K562 (cell line): ENCODE data around the gene SPTAN1. TPM values are rescaled to one million over a fixed set of nuclear protein-coding genes. Genes with fewer than 3 reads are reported as not detected.

ENCODE experiments used
- BACH1 ChIP-seq: fragments of 200-800 bp; sonication (Bioruptor generic); IDR thresholded peaks from 2 replicates; pipeline ENCODE4 v1.6.1; 2016; ENCODE audit warnings: missing genetic modification characterization, missing compliant biosample characterization
- CBX2 ChIP-seq: fragments of 200-600 bp; sonication (generic); IDR thresholded peaks from one replicate; pipeline ENCODE4 v1.6.1; 2012; ENCODE audit warnings: mild to moderate bottlenecking, low read length, inconsistent platforms; ENCODE audit not compliant: insufficient read depth, poor library complexity, severe bottlenecking
- CREB3 ChIP-seq: fragments of 450-650 bp; conservative IDR thresholded peaks from 2 replicates; pipeline ENCODE4 v1.6.1; 2016; ENCODE audit warnings: missing genetic modification characterization, low read depth, mild to moderate bottlenecking, missing compliant biosample characterization, moderate library complexity
- ETS2 ChIP-seq: IDR thresholded peaks from 2 replicates; pipeline ENCODE4 v1.6.1; 2016; ENCODE audit warnings: borderline replicate concordance, missing genetic modification characterization, mild to moderate bottlenecking, moderate library complexity, missing compliant biosample characterization; ENCODE audit not compliant: poor library complexity, severe bottlenecking
- ETV1 ChIP-seq: fragments of 450-650 bp; conservative IDR thresholded peaks from 2 replicates; pipeline ENCODE4 v1.6.1; 2016; ENCODE audit warnings: missing genetic modification characterization, control low read depth, low read depth, missing compliant biosample characterization
- GATA2 ChIP-seq: sonication (generic); formaldehyde crosslinking; IDR thresholded peaks from 2 replicates; pipeline ENCODE4 v1.4.0; 2020; ENCODE audit warnings: mild to moderate bottlenecking, missing genetic modification reagents
- HCFC1 ChIP-seq: IDR thresholded peaks from 2 replicates; pipeline ENCODE4 v1.6.1; 2012; ENCODE audit warnings: low read depth, low read length, improper control_type of control experiment
- HEY1 ChIP-seq: fragments of 250-450 bp; sonication (Bioruptor Pico); IDR thresholded peaks from 2 replicates; pipeline ENCODE4 v1.5.0; 2020; ENCODE audit warnings: mild to moderate bottlenecking, moderate library complexity, borderline replicate concordance
- HMGN3 ChIP-seq: IDR thresholded peaks from 2 replicates; pipeline ENCODE4 v1.6.1; 2011; ENCODE audit warnings: borderline replicate concordance, low read depth, mild to moderate bottlenecking, mixed read lengths, low read length; ENCODE audit not compliant: insufficient read length; ENCODE audit errors: extremely low read depth
- IFI16 ChIP-seq: fragments of 250-450 bp; sonication (Bioruptor Pico); IDR thresholded peaks from 2 replicates; pipeline ENCODE4 v2.1.2; 2022; ENCODE audit warnings: mild to moderate bottlenecking, inconsistent platforms
- KLF1 ChIP-seq: fragments of 450-650 bp; IDR thresholded peaks from 2 replicates; pipeline ENCODE4 v1.6.1; 2016; ENCODE audit warnings: missing genetic modification characterization, missing compliant biosample characterization
- NFIC ChIP-seq: fragments of 450-650 bp; IDR thresholded peaks from 2 replicates; pipeline ENCODE4 v1.6.1; 2017; ENCODE audit warnings: mild to moderate bottlenecking, inconsistent platforms
- NONO ChIP-seq, 2 experiments: fragments of 200-400 bp in 1 of 2; fragments of 450-650 bp in 1 of 2; formaldehyde crosslinking in 1 of 2; IDR thresholded peaks; 2 replicates each; pipeline ENCODE4 v1.6.1; 2017; ENCODE audit warnings: low read depth in 2 of 2, mild to moderate bottlenecking in 2 of 2, moderate library complexity in 2 of 2, low read length in 1 of 2
- NRF1 ChIP-seq, 2 experiments: fragments of 450-650 bp; IDR thresholded peaks in 1 of 2; conservative IDR thresholded peaks in 1 of 2; 2 replicates each; pipeline ENCODE4 v1.6.1; 2014; ENCODE audit warnings: mild to moderate bottlenecking in 2 of 2
- PCBP2 ChIP-seq: fragments of 200-400 bp; formaldehyde crosslinking; IDR thresholded peaks from 2 replicates; pipeline ENCODE4 v1.6.1; 2018; ENCODE audit warnings: low read length, low read depth, mild to moderate bottlenecking, moderate library complexity; ENCODE audit not compliant: poor library complexity, severe bottlenecking
- PURB ChIP-seq: sonication (generic); formaldehyde crosslinking; IDR thresholded peaks from 2 replicates; pipeline ENCODE4 v1.9.0; 2021; ENCODE audit warnings: low read depth, mild to moderate bottlenecking, missing genetic modification reagents
- SNIP1 ChIP-seq: fragments of 450-650 bp; IDR thresholded peaks from 2 replicates; pipeline ENCODE4 v1.7.1; 2017; ENCODE audit warnings: low read depth, mild to moderate bottlenecking
- SP2 ChIP-seq: IDR thresholded peaks from 2 replicates; pipeline ENCODE4 v1.6.1; 2011; ENCODE audit warnings: mild to moderate bottlenecking, low read depth, low read length, moderate library complexity; ENCODE audit not compliant: poor library complexity, severe bottlenecking; ENCODE audit errors: extremely low read depth
- TAF1 ChIP-seq: IDR thresholded peaks from 2 replicates; pipeline ENCODE4 v1.6.1; 2011; ENCODE audit warnings: mild to moderate bottlenecking, low read length, moderate library complexity; ENCODE audit not compliant: insufficient read depth, control insufficient read depth, severe bottlenecking; ENCODE audit errors: extremely low read depth
- TAF15 ChIP-seq: fragments of 200-400 bp; formaldehyde crosslinking; IDR thresholded peaks from 2 replicates; pipeline ENCODE4 v1.6.1; 2017; ENCODE audit warnings: mild to moderate bottlenecking, low read depth, low read length, moderate library complexity
- TFAM ChIP-seq: fragments of 250-450 bp; sonication (Bioruptor Pico); conservative IDR thresholded peaks from 2 replicates; pipeline ENCODE4 v1.5.0; 2021; ENCODE audit warnings: mild to moderate bottlenecking, moderate library complexity
- TGIF2 ChIP-seq: sonication (generic); formaldehyde crosslinking; IDR thresholded peaks from 2 replicates; pipeline ENCODE4 v1.8.1; 2022; ENCODE audit warnings: mild to moderate bottlenecking, missing genetic modification reagents, moderate library complexity
- TSC22D4 ChIP-seq: fragments of 450-650 bp; IDR thresholded peaks from 2 replicates; pipeline ENCODE4 v1.6.1; 2016; ENCODE audit warnings: missing genetic modification characterization, missing biosample characterization, control low read depth
- ZC3H11A ChIP-seq: IDR thresholded peaks from 2 replicates; pipeline ENCODE4 v1.6.1; 2012; ENCODE audit warnings: low read depth, low read length, improper control_type of control experiment
- ZEB2 ChIP-seq: fragments of 450-650 bp; IDR thresholded peaks from 2 replicates; pipeline ENCODE4 v1.6.1; 2016
- ZNF217 ChIP-seq: sonication (generic); formaldehyde crosslinking; IDR thresholded peaks from 2 replicates; pipeline ENCODE4 v1.8.0; 2022; ENCODE audit warnings: mild to moderate bottlenecking, missing genetic modification reagents
- ZNF274 ChIP-seq: IDR thresholded peaks from 2 replicates; pipeline ENCODE4 v1.6.1; 2011; ENCODE audit warnings: low read depth, mild to moderate bottlenecking, low read length, moderate library complexity, borderline replicate concordance
- polyA plus RNA-seq, 8 experiments: library from polyadenylated mRNA; depleted of rRNA in 4 of 8; stranded (reverse) in 5 of 8; unstranded in 3 of 8; fragments of >200 nt; fragmentation: Nextera tagmentation in 2 of 8; fragmentation: Illumina TruSeq in 1 of 8; extraction: Ambion mirVana in 2 of 8; extraction: Trizol in 1 of 8; gene quantifications; 2 replicates each; pipeline versions ENCODE4 v1.2.1 to v1.2.3, GENCODE V29; 2011 to 2014; ENCODE audit warnings: inconsistent platforms in 1 of 8, missing spikeins in 1 of 8
- total RNA-seq, 7 experiments: library from RNA; depleted of rRNA in 6 of 7; stranded (reverse); fragments of >200 nt in 6 of 7; fragmentation: Illumina TruSeq in 2 of 7; extraction: Trizol in 2 of 7; gene quantifications; 2 replicates each; pipeline versions ENCODE4 v1.2.1 to v1.2.3, GENCODE V29; 2011 to 2021; ENCODE audit warnings: low replicate concordance in 1 of 7

Gene SPTAN1
- total and polyA plus RNA-seq, 9 of the 15 experiments (the other 6 are each of a cell fraction or from before 2014, with no cell fraction given): 1.5 to 13.5 (median 6.8) TPM

GRCh38 chr9:128656416-128657343, 104.3 kb downstream of the SPTAN1 start, which contains the start of gene DYNC2I2 (continued):
- no peak for TF ChIP-seq TSC22D4 (tag)
- no peak for TF ChIP-seq HEY1 (CRISPR knock-in tag)
- TF ChIP-seq TGIF2: 0 out of 2 replicates have a peak, but pooled peaks have one; percentile 43
- no peak; the same call in 1 of the 2 replicates for TF ChIP-seq ZC3H11A
- TF ChIP-seq IFI16: no peak
- no peak for TF ChIP-seq SNIP1
- peak; percentile 96 for TF ChIP-seq CREB3
- no peak for TF ChIP-seq GATA2 (CRISPR knock-in tag)
- TF ChIP-seq PCBP2: no peak
- TF ChIP-seq NFIC: peak; percentile 32
- no peak for TF ChIP-seq ZNF274
- TF ChIP-seq ETV1 (tag): peak; percentile 92
- TF ChIP-seq TAF1: peak; percentile 81
- no peak for TF ChIP-seq ZNF217 (CRISPR knock-in tag)
- peak; percentile 84 to 88 for TF ChIP-seq NRF1 (conservative IDR thresholded peaks at IDR 0.05 in 1 of 2, IDR thresholded peaks at IDR 0.05 in 1 of 2)
- TF ChIP-seq ETS2 (tag): peak; percentile 18
- TF ChIP-seq HMGN3: peak; percentile 76
- TF ChIP-seq SP2: no peak
- peak; percentile 99 for TF ChIP-seq KLF1 (tag)
- TF ChIP-seq NONO (IDR thresholded peaks at IDR 0.05; ENCODE audit: low read depth in 2 of 2, low read length in 1 of 2): peak in 1 of 2 experiments; percentile 97; a peak in 2 of 4 replicates
- TF ChIP-seq TAF15: no peak
- TF ChIP-seq TFAM (CRISPR knock-in tag): no peak
- peak; percentile 96; the same call in 1 of the 2 replicates for TF ChIP-seq BACH1
- peak; percentile 27; the same call in 1 of the 2 replicates for TF ChIP-seq ZEB2
- no peak for TF ChIP-seq PURB (CRISPR knock-in tag)
- TF ChIP-seq CBX2: no peak
- TF ChIP-seq HCFC1: peak; percentile 95
